Measurements from ENCODE around the gene GLI3. TPM values are rescaled to one million over a fixed set of nuclear protein-coding genes. Genes with fewer than 3 reads are reported as not detected.

GLI3 gene
- total RNA-seq, 1 donor from 2014 or later, result 5.5 TPM

DNA sequence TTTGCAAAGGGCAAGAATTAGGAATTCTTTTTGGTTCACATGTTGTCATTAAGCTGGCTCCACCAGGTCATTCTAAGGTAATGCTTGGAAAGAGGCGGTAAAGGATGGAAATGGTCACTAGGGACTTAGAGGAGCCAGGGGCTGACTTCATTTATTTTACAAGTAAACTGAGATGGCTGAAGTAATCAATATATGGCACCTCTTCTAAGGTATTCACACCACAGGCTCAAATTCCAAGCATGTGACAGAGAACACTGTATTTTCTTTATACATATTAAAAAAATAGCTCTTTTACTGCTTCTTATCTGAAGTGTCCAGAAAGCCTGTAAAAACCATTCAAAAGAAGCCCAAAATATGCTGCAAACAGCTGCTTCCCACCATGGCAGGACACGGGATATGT is 239.0 kb downstream of the GLI3 start:
- intact Hi-C loops (cut with micrococcal nuclease), result no loop called here
- DNase-seq, result no peak
- H3K27me3 ChIP-seq (ENCODE audit: low read depth), result no peaks in the 10 kb centered on the region
- H3K36me3 ChIP-seq, result no peaks in the 10 kb centered on the region
- H3K4me3 ChIP-seq, result no peak overlapping the region
- TF ChIP-seq, protein P1, sequence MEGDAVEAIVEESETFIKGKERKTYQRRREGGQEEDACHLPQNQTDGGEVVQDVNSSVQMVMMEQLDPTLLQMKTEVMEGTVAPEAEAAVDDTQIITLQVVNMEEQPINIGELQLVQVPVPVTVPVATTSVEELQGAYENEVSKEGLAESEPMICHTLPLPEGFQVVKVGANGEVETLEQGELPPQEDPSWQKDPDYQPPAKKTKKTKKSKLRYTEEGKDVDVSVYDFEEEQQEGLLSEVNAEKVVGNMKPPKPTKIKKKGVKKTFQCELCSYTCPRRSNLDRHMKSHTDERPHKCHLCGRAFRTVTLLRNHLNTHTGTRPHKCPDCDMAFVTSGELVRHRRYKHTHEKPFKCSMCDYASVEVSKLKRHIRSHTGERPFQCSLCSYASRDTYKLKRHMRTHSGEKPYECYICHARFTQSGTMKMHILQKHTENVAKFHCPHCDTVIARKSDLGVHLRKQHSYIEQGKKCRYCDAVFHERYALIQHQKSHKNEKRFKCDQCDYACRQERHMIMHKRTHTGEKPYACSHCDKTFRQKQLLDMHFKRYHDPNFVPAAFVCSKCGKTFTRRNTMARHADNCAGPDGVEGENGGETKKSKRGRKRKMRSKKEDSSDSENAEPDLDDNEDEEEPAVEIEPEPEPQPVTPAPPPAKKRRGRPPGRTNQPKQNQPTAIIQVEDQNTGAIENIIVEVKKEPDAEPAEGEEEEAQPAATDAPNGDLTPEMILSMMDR (IDR thresholded peaks at IDR 0.05; ENCODE audit: borderline replicate concordance), result no peak
- H3K9me3 ChIP-seq (replicated peaks), result no peaks in the 10 kb centered on the region
- peaks cover 14% of the 10 kb centered on the region for H3K4me1 ChIP-seq
- H3K27ac ChIP-seq (replicated peaks), result no peak overlapping the region

DNA sequence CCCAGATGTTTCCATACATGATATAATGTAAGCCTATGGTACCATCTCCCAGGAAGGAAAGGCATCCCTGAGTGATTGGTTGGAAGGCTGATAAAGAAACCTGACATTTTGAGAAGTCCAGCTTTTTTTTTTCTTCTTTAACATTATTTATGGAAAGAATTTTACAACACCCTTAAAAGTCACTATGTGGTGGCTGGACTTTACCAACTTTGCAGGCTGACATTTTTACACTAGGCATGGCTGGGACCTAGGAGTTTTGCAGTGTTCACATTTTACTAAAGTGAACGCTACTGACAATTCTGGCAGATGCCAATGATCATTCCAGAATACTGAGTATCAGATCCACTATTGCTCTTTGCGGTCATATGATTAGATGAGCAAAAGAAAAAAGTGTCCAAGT is 239.9 kb downstream of the GLI3 start:
- H3K9me3 ChIP-seq (replicated peaks), result no peaks in the 10 kb centered on the region
- peaks cover 19% of the 10 kb centered on the region for H3K4me1 ChIP-seq
- no peaks in the 10 kb centered on the region for H3K27me3 ChIP-seq (ENCODE audit: low read depth)
- H3K27ac ChIP-seq (replicated peaks), result no peak overlapping the region
- intact Hi-C loops (cut with micrococcal nuclease), result no loop called here
- H3K36me3 ChIP-seq, result no peaks in the 10 kb centered on the region
- DNase-seq, result no peak
- no peak overlapping the region for H3K4me3 ChIP-seq
- TF ChIP-seq, protein P1 (IDR thresholded peaks at IDR 0.05; ENCODE audit: borderline replicate concordance), result no peak

DNA sequence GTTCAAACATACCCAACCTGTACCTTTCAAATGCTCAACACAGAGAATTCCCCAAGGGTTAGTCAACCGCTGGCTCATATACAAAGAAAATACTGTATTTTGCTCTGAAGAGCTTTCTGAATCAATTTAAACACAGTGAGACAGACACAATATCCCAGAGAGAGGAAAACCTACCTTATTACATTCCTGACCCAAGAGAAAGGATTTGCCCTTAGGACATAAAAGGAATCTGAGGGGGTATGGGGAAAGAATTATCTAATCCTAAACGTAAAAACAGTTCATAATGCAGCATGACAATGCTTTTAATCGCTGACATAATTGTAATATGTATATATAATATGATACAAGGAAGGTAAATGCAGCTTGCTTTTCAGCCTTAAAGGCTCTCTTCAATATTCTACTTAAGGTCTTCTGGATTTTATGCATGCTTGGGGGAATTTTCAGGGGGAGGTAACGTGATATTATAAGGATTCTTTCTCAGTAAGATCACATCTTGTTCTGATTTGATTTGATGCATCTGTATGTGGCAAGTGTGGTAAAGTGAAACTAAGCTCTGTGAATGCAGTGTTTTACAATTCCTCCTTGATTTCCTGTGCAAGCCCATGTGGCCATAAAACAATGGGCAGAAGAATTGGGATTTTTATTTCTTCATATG is 240.5 kb downstream of the GLI3 start:
- intact Hi-C loops (cut with micrococcal nuclease), result no loop called here
- Histone ChIP-seq H3K4me3 (no peak overlapping the region), H3K9me3 (replicated peaks) (no peaks in the 10 kb centered on the region), H3K4me1 (peaks cover 19% of the 10 kb centered on the region), H3K36me3 (no peaks in the 10 kb centered on the region), H3K27me3 (ENCODE audit: low read depth) (no peaks in the 10 kb centered on the region), H3K27ac (replicated peaks) (no peak overlapping the region)
- TF ChIP-seq, protein P1 (IDR thresholded peaks at IDR 0.05; ENCODE audit: borderline replicate concordance), result no peak
- DNase-seq, result no peak

DNA sequence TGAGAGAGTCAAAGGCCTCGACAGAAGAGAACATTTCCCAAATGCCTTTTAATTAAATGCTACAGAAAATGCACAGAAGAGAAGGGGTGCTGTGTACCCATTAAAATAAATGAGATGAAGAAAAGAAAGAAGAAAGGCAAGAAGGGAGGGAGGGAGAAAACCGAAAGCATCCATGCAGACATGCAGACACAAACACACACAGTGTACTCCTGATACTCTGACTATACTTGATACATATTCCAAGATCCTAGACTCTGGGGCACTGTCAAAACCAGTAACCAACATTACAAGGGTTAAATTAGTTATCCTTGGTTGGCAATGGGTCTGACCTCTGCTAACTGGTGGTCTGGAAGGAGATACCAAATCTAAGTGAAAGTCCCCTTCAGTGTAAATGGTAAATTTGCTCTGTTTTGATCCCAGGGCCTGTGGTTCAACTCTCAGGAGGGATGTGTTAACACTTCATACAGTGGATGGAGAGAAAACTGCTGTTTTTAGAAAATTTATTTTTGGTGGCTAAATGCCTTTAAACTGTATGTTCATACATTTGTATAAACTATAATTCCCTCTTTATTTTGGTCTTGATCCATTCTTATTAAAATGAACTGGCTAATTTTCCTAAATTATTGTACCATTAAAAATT is 241.3 kb downstream of the GLI3 start:
- no peak overlapping the region for H3K27ac ChIP-seq (replicated peaks)
- no peak overlapping the region for H3K4me3 ChIP-seq
- TF ChIP-seq, protein P1 (IDR thresholded peaks at IDR 0.05; ENCODE audit: borderline replicate concordance), result no peak
- no peak for DNase-seq
- no peaks in the 10 kb centered on the region for H3K36me3 ChIP-seq
- intact Hi-C loops (cut with micrococcal nuclease), result no loop called here
- peaks cover 26% of the 10 kb centered on the region for H3K4me1 ChIP-seq
- no peaks in the 10 kb centered on the region for H3K9me3 ChIP-seq (replicated peaks)
- H3K27me3 ChIP-seq (ENCODE audit: low read depth), result no peaks in the 10 kb centered on the region

DNA sequence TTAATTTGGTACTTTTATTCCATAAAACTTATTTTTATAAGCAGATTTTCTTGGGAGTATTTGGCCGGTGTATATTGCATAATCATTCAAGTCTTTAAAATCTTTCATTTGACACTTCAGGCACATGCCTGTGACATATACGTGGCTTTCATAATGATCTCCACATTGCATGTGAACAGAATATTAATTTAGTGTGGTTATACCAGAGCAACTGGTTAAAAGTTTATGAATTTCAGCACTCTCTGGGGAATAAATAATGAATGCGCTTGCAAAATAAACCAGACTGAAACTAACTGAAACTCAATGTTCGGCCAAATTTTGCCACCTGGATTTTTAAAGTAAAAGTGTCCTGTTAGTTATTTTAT is 242.3 kb downstream of the GLI3 start:
- DNase-seq, result no peak
- Histone ChIP-seq H3K27me3 (ENCODE audit: low read depth) (no peaks in the 10 kb centered on the region), H3K36me3 (no peaks in the 10 kb centered on the region), H3K27ac (replicated peaks) (no peak overlapping the region), H3K4me3 (no peak overlapping the region), H3K4me1 (peaks cover 26% of the 10 kb centered on the region), H3K9me3 (replicated peaks) (no peaks in the 10 kb centered on the region)
- TF ChIP-seq, protein P1 (IDR thresholded peaks at IDR 0.05; ENCODE audit: borderline replicate concordance), result no peak
- intact Hi-C loops (cut with micrococcal nuclease), result no loop called here

Measured in left ventricle myocardium inferior (tissue), 1 donor.